ENCODE data around the gene MYO5A. TPM values are rescaled to one million over a fixed set of nuclear protein-coding genes. Genes with fewer than 3 reads are reported as not detected.
"Not testable (repeated sequence)": the region's sequence is repeated elsewhere in the genome, so short reads cannot be mapped to it uniquely, and the experiment has no call there.

MYO5A gene
- total and polyA plus RNA-seq, 4 donors: 47.8 to 119 (median 88.4) TPM

DNA sequence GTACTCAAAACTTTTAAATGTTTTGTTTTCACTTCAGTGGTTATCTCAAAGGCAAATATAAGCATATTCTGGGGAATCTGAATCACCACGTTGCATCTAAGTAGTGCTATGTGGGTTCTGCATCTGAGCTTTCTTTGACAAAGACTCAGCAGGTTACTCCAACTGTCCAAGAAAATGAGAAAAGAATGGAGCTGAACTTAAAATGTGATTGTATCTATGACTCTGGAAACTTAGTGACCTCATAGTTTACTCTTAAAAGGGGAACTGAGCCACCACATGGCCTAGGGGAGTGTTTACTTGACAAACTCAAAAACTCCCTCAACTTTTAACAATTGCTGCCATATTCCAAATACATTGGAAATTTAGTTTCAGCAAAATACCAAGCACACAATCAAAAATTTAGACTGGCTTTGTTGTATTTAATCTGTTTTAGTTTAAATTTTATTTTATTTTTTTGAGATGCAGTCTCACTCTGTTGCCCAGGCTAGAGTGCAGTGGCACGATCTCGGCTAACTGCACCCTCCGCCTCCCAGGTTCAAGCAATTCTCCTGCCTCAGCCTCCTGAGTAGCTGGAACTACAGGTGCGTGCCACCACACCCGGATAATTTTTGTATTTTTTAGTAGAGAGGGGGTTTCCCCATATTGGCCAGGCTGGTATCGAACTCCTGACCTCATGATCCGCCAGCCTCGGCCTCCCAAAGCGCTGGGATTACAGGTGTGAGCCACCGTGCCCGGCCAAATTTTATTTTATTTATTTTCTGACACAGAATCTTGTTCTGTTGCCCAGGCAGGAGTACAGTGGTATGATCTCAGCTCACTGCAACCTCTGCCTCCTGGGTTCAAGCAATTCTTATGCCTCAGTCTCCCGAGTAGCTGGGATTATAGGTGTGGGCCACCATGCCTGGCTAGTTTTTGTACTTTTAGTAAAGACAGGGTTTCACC lies 37.0 kb upstream of the MYO5A start:
- not testable (repeated sequence) for H3K4me1 ChIP-seq (ENCODE audit: control insufficient read depth, insufficient read depth, low read length); H3K27me3 ChIP-seq (ENCODE audit: control insufficient read depth, insufficient read depth, low read length); H3K4me3 ChIP-seq (ENCODE audit: low read depth, low read length); H3K9me3 ChIP-seq (ENCODE audit: control insufficient read depth, insufficient read depth, low read length); H3K36me3 ChIP-seq (ENCODE audit: control insufficient read depth, insufficient read depth, low read length); DNase-seq (ENCODE audit: low read depth in 4 of 6, low spot score in 6 of 6); H3K27ac ChIP-seq (ENCODE audit: low read depth, low read length)
- WGBS (ENCODE audit: insufficient coverage): 92% methylated on average over 8 of the region's 13 CpGs

DNA sequence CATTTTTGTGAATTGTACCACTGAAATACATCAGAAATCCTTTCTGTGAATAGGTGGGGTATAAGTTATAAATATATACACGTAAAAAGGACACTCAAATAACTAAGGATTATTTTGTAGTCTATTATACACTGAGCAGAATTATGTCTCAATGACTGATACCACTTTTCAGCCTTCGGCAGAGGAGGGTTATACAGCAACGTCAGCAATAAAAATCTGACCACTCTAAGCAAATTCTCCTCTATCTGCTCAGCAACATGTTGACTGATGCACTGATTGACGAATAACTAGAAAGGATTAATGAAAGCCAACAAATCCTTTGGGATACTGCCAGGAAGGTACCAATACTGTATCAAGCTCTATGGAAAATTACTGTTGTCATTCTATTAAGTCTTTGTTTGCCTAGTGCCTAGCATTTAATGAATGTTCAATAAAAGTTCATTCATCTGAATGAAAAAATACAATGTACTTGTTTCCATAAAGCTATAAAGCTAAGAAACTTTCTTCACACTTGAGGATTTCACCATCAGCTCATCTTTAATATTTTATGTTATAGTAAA lies 34.9 kb upstream of the MYO5A start:
- Histone ChIP-seq H3K4me3 (ENCODE audit: low read depth, low read length) (no peak overlapping the region), H3K9me3 (ENCODE audit: control insufficient read depth, insufficient read depth, low read length) (no peaks in the 10 kb centered on the region), H3K4me1 (ENCODE audit: control insufficient read depth, insufficient read depth, low read length) (peaks cover 5% of the 10 kb centered on the region), H3K27ac (ENCODE audit: low read depth, low read length) (no peak overlapping the region), H3K36me3 (ENCODE audit: control insufficient read depth, insufficient read depth, low read length) (no peaks in the 10 kb centered on the region), H3K27me3 (ENCODE audit: control insufficient read depth, insufficient read depth, low read length) (no peaks in the 10 kb centered on the region)
- WGBS (ENCODE audit: insufficient coverage): 50% methylated on average over 1 of the region's 4 CpGs
- no peak for DNase-seq (ENCODE audit: low read depth in 4 of 6, low spot score in 6 of 6)

DNA sequence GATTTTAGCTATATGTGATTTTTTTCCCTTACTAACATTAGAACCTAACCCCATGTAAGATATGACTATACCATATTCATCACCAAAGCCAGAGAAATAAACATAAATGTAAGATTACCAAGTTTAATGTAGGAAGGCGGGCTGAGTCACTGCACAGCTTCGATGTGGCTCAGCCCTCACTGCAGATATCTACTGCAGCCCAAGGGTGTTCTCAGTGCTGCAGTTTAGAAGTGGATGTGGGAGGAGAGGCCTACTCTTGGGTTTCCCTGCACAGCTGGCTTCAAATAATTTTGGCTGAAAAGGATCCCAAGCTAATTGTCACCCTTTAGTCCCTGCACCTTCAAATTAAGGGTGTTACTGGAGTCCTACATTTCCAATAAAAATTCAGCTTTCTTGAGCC lies 30.9 kb upstream of the MYO5A start:
- DNase-seq (ENCODE audit: low read depth in 4 of 6, low spot score in 6 of 6): no peak
- H3K27ac ChIP-seq (ENCODE audit: low read depth, low read length): no peak overlapping the region
- H3K4me1 ChIP-seq (ENCODE audit: control insufficient read depth, insufficient read depth, low read length): no peaks in the 10 kb centered on the region
- no peaks in the 10 kb centered on the region for H3K27me3 ChIP-seq (ENCODE audit: control insufficient read depth, insufficient read depth, low read length)
- no CpG with 5 or more reads among the region's 2 CpGs for WGBS (ENCODE audit: insufficient coverage)
- no peaks in the 10 kb centered on the region for H3K9me3 ChIP-seq (ENCODE audit: control insufficient read depth, insufficient read depth, low read length)
- no peak overlapping the region for H3K4me3 ChIP-seq (ENCODE audit: low read depth, low read length)
- no peaks in the 10 kb centered on the region for H3K36me3 ChIP-seq (ENCODE audit: control insufficient read depth, insufficient read depth, low read length)

DNA sequence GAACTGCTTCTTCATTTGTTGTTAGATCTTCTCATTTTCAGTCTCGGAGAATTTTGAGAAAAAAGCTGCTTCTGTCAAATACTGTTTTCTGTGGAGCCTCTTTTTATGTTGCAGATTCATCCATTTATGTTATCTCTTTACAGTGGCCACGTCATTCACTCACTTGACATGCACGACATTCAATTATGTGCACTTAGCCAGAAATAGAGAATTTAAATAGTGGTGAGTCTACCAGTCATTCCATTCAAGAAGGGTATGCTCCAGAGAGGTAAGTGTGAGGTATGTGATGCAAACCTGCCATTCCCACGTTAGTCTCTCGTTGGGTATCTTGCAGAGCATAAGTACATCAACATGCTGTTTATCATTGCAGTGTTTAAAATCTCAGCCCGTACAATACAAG lies 30.3 kb upstream of the MYO5A start:
- no peaks in the 10 kb centered on the region for H3K36me3 ChIP-seq (ENCODE audit: control insufficient read depth, insufficient read depth, low read length)
- no peaks in the 10 kb centered on the region for H3K27me3 ChIP-seq (ENCODE audit: control insufficient read depth, insufficient read depth, low read length)
- H3K4me3 ChIP-seq (ENCODE audit: low read depth, low read length): no peak overlapping the region
- no peak overlapping the region for H3K27ac ChIP-seq (ENCODE audit: low read depth, low read length)
- DNase-seq (ENCODE audit: low read depth in 4 of 6, low spot score in 6 of 6): no peak
- WGBS (ENCODE audit: insufficient coverage): 77% methylated on average over 2 of the region's 6 CpGs
- H3K9me3 ChIP-seq (ENCODE audit: control insufficient read depth, insufficient read depth, low read length): no peaks in the 10 kb centered on the region
- no peaks in the 10 kb centered on the region for H3K4me1 ChIP-seq (ENCODE audit: control insufficient read depth, insufficient read depth, low read length)

DNA sequence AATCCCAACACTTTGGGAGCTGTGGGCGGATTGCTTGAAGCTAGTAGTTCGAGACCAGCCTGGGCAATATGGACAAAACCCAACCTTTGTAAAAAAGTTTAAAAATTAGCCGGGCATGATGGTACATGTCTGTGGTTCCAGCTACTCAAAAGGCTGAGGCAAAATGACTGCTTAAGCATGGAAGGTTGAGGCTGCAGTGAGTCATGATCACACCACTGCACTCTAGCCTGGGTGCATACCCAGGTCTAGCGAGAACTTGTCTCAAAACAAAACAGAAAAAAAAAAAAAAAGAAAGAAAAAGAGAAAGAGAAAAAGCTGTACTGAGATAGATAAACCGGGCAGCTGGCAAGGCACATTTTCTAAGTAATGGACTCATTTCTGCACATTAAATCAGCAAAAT lies 29.5 kb upstream of the MYO5A start:
- Histone ChIP-seq H3K27ac (ENCODE audit: low read depth, low read length) (no peak overlapping the region), H3K4me3 (ENCODE audit: low read depth, low read length) (no peak overlapping the region)
- DNase-seq (ENCODE audit: low read depth in 4 of 6, low spot score in 6 of 6): no peak

DNA sequence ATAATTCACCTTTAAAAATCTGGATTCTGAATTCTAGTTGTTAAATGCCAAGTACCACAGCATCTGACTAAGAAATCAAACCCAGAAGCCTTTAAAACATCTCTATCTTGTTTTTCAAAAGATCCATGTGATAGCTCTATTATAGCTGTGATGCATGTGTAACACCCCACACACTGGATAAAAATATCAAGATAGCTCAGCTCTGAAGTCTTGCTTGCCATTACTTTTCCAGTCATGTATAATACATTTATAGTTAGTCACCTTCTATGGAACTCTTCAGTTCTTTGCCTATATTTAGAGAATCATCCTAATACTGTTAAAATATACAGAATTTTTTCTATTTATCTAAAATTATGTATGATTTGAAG lies 28.6 kb upstream of the MYO5A start:
- H3K36me3 ChIP-seq (ENCODE audit: control insufficient read depth, insufficient read depth, low read length): no peaks in the 10 kb centered on the region
- H3K27me3 ChIP-seq (ENCODE audit: control insufficient read depth, insufficient read depth, low read length): no peaks in the 10 kb centered on the region
- no peaks in the 10 kb centered on the region for H3K4me1 ChIP-seq (ENCODE audit: control insufficient read depth, insufficient read depth, low read length)
- H3K4me3 ChIP-seq (ENCODE audit: low read depth, low read length): no peak overlapping the region
- H3K27ac ChIP-seq (ENCODE audit: low read depth, low read length): no peak overlapping the region
- no peaks in the 10 kb centered on the region for H3K9me3 ChIP-seq (ENCODE audit: control insufficient read depth, insufficient read depth, low read length)
- DNase-seq (ENCODE audit: low read depth in 4 of 6, low spot score in 6 of 6): no peak

More for the DNA sequence above, 29.5 kb upstream of the MYO5A start:
- no peaks in the 10 kb centered on the region for H3K36me3 ChIP-seq (ENCODE audit: control insufficient read depth, insufficient read depth, low read length)
- no peaks in the 10 kb centered on the region for H3K9me3 ChIP-seq (ENCODE audit: control insufficient read depth, insufficient read depth, low read length)
- WGBS (ENCODE audit: insufficient coverage): 84% methylated on average over 3 of the region's 5 CpGs
- no peaks in the 10 kb centered on the region for H3K4me1 ChIP-seq (ENCODE audit: control insufficient read depth, insufficient read depth, low read length)
- no peaks in the 10 kb centered on the region for H3K27me3 ChIP-seq (ENCODE audit: control insufficient read depth, insufficient read depth, low read length)

DNA sequence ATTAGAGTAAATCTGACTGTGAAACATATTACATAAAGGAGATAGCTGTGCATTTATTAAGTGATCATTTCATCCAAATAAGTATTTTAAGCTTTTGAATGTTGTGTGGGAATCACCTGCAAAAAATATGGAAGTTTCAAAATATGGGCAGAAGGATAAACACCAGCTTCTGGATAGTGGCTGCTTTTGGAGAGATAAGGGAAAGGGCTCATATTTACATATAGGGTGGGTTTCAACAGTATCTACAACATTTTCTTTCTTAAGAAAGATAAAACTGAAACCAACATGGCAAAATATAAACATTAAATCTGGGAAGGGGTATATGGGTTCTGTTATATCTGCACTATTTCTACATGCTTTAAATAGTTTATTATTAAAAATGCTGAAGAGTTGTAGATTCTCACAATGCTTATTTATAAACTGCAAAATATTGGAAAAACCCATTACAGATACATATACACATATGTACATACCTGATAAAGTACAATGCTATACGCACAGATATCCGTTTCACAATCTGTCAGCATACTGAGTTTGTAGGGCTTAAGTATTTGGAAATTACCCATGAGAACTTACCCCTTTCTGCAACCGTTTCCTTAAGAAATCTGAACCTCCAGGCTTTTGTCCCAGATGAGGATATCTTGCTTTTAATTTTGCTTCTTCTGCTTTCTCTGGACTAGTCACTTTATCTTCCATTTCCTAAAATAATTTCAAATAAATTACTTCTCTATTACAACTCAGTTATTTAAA lies 28.0 kb upstream of the MYO5A start:
- no peaks in the 10 kb centered on the region for H3K27me3 ChIP-seq (ENCODE audit: control insufficient read depth, insufficient read depth, low read length)
- H3K4me3 ChIP-seq (ENCODE audit: low read depth, low read length): no peak overlapping the region
- no peak for DNase-seq (ENCODE audit: low read depth in 4 of 6, low spot score in 6 of 6)
- no peaks in the 10 kb centered on the region for H3K36me3 ChIP-seq (ENCODE audit: control insufficient read depth, insufficient read depth, low read length)
- no peaks in the 10 kb centered on the region for H3K9me3 ChIP-seq (ENCODE audit: control insufficient read depth, insufficient read depth, low read length)
- no peaks in the 10 kb centered on the region for H3K4me1 ChIP-seq (ENCODE audit: control insufficient read depth, insufficient read depth, low read length)
- H3K27ac ChIP-seq (ENCODE audit: low read depth, low read length): no peak overlapping the region
- WGBS (ENCODE audit: insufficient coverage): no CpG with 5 or more reads among the region's 3 CpGs

DNA sequence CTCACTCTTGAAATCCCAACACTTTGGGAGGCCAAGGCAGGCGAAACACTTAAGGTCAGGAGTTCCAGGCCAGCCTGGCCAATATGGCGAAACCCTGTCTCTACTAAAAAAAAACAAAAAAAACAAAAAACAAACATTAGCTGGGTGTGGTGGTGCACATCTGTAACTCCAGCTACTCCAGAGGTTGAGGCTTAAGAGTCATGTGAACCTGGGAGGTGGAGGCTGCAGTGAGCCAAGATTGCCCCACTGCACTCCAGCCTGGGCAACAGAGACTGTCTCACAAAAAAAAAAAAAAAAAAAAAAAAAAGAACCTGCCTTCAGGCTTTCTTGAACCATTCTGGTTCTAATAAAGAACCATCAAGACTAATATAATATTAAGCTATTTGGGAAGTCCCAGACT lies 23.6 kb upstream of the MYO5A start:
- WGBS (ENCODE audit: insufficient coverage): 0% methylated on average over 1 of the region's 2 CpGs
- Histone ChIP-seq H3K36me3 (ENCODE audit: control insufficient read depth, insufficient read depth, low read length) (no peaks in the 10 kb centered on the region), H3K4me1 (ENCODE audit: control insufficient read depth, insufficient read depth, low read length) (no peaks in the 10 kb centered on the region), H3K9me3 (ENCODE audit: control insufficient read depth, insufficient read depth, low read length) (no peaks in the 10 kb centered on the region), H3K4me3 (ENCODE audit: low read depth, low read length) (no peak overlapping the region), H3K27ac (ENCODE audit: low read depth, low read length) (no peak overlapping the region), H3K27me3 (ENCODE audit: control insufficient read depth, insufficient read depth, low read length) (no peaks in the 10 kb centered on the region)
- no peak for DNase-seq (ENCODE audit: low read depth in 4 of 6, low spot score in 6 of 6)

DNA sequence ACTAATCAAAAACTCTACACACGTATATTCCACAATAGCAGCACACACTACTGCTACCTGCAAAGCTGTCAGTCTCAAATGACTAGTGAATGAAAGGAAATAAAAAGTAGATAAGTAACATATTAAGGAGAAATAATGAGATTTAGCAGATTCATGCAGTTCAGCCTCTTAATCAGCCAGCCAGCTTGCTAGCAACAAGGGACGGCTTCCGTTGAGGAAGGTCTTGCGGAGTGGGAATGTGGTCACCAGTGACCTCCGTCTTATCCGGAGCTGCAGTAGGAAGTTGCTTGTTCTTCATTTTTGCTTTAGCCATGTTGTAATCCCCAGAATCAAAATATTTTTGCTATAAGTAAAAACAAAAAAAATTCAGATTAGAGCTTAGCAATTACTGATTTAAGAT lies 23.1 kb upstream of the MYO5A start:
- DNase-seq (ENCODE audit: low read depth in 4 of 6, low spot score in 6 of 6): no peak
- Histone ChIP-seq H3K4me3 (ENCODE audit: low read depth, low read length) (no peak overlapping the region), H3K36me3 (ENCODE audit: control insufficient read depth, insufficient read depth, low read length) (no peaks in the 10 kb centered on the region), H3K27me3 (ENCODE audit: control insufficient read depth, insufficient read depth, low read length) (no peaks in the 10 kb centered on the region), H3K4me1 (ENCODE audit: control insufficient read depth, insufficient read depth, low read length) (no peaks in the 10 kb centered on the region), H3K9me3 (ENCODE audit: control insufficient read depth, insufficient read depth, low read length) (no peaks in the 10 kb centered on the region), H3K27ac (ENCODE audit: low read depth, low read length) (no peak overlapping the region)
- 100% methylated on average over 4 of the region's 6 CpGs for WGBS (ENCODE audit: insufficient coverage)
